ENCODE data around the gene CTNNAL1.

Gene CTNNAL1

GRCh38 chr9:109010746-109011145, 2.6 kb downstream of the CTNNAL1 start:
- H3K4me3 ChIP-seq (ENCODE audit: low read depth, low read length): no peak overlapping the region
- TF ChIP-seq CTCF (IDR thresholded peaks at IDR 0.05; ENCODE audit: borderline replicate concordance, insufficient read depth, low read depth, low read length): no peak

DNA sequence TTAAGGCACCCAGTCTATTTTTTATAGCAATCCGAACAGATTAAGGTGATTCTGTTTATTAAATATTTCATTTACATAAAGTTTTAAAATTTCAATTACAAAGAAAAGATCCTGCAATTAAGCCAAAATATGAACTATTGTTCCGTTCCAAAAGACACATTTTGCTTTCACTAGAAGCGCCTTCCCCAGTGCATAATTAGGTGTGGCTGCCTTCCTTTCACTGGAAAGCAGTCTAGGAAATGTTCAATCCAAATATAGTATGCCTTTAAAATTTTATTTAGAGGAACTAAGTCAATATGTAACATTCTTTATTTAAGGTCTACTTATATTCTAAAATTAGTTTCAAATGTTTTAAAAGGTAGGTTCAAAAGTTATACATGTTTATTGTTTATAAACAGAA, 7.6 kb downstream of the CTNNAL1 start:
- no peak overlapping the region for H3K4me3 ChIP-seq (ENCODE audit: low read depth, low read length)
- no peak for TF ChIP-seq CTCF (IDR thresholded peaks at IDR 0.05; ENCODE audit: borderline replicate concordance, insufficient read depth, low read depth, low read length)

DNA sequence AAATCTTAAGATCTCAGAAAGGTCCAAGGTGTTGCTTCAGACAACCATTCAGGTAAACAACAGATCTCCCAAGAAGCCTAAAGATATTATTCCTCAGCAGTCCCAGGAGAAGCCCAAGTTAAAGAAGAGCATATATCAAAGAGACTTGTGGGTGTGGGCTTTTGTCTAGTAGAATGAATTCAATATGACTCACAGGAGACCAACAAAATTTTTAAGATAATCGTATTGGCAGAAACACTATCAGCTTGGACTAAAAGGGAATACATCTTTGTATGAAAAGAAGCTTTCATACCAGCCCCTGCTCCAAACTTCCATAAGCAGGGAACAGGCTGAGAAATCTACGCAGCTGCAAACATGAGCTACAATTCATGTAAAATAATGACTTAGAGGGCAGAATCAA, 10.2 kb downstream of the CTNNAL1 start:
- TF ChIP-seq CTCF (IDR thresholded peaks at IDR 0.05; ENCODE audit: borderline replicate concordance, insufficient read depth, low read depth, low read length): no peak
- no peak overlapping the region for H3K4me3 ChIP-seq (ENCODE audit: low read depth, low read length)

DNA sequence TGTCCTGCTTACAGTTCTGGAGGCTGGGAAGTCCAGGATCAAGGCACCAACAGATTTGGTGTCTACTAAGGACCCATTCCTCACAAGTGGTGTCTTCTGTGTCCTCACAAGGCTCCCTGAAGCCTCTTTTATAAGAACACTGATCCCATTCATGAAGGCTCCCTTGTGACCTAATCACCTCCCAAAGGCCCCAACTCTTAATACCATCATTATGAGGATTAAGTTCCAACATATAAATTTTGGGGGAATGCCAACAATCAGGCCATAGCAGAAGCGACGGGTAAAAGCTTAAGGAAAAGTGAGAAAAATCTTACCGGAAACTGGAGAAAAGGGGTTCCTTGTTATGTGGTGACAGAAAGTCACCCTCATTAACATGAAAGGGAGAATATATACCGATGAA, 11.2 kb downstream of the CTNNAL1 start:
- H3K4me3 ChIP-seq (ENCODE audit: low read depth, low read length): no peak overlapping the region
- TF ChIP-seq CTCF (IDR thresholded peaks at IDR 0.05; ENCODE audit: borderline replicate concordance, insufficient read depth, low read depth, low read length): no peak

DNA sequence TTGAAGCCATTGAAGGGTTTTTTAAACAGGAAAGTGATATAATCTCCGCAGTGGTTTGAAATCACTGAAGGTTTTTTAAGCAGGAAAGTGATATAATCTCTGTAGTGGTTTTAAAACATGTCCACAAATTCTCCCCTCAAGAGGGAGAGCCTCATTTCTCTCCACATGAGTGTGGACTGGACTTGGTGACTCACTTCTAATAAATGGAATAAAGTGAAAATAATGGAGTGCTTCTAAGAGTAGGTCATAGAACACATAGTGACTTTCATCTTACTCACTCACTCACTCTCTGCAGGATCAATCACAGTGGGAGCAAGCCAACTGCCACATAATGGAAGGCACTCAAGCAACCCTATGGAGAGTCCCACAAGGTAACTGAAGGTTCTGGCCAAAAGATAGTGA, 12.0 kb downstream of the CTNNAL1 start:
- no peak for TF ChIP-seq CTCF (IDR thresholded peaks at IDR 0.05; ENCODE audit: borderline replicate concordance, insufficient read depth, low read depth, low read length)
- H3K4me3 ChIP-seq (ENCODE audit: low read depth, low read length): no peak overlapping the region

DNA sequence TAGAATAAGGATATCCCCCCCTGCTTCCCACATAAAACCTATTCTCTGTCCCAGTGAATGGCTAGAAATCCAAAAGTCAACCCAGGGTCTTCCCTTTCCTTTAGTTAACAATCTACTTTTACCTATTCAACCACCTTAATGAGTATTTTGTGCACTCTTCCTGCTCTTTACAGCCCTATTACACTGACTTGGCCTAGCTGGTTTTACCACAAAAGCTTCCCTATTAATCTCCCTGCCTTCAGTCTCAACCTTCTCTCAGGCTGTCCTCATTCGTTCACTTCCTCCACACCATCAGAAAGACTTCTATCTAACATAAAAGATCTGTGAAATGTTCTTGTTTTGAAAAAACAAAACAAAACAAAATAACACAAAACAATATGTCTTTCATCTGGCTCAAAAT, 16.2 kb downstream of the CTNNAL1 start:
- H3K4me3 ChIP-seq (ENCODE audit: low read depth, low read length): no peak overlapping the region
- TF ChIP-seq CTCF (IDR thresholded peaks at IDR 0.05; ENCODE audit: borderline replicate concordance, insufficient read depth, low read depth, low read length): no peak

- H3K4me3 ChIP-seq (ENCODE audit: low read depth, low read length): no peak overlapping the region
- no peak for TF ChIP-seq CTCF (IDR thresholded peaks at IDR 0.05; ENCODE audit: borderline replicate concordance, insufficient read depth, low read depth, low read length)
These were observed 16.7 kb downstream of the CTNNAL1 start for GRCh38 chr9:108996643-108997042.

Data from GM12875 (cell line).